ENCODE results near the gene KCNC4.
A peak's percentile ranks its signal among the peaks of the same experiment; 100 is the strongest.

Gene KCNC4

GRCh38 chr1:110200190-110200589 lies 9.9 kb upstream of the KCNC4 start:
- H3K9me3 ChIP-seq (ENCODE audit: control insufficient read depth, insufficient read depth, low read length) = no peaks in the 10 kb centered on the region
- no peaks in the 10 kb centered on the region for H3K36me3 ChIP-seq (ENCODE audit: insufficient read depth, low read length)
- no peak overlapping the region for H3K9ac ChIP-seq (ENCODE audit: low read depth, low read length)
- H3K4me1 ChIP-seq (ENCODE audit: insufficient read depth, low read length) = peaks cover 13% of the 10 kb centered on the region

GRCh38 chr1:110200666-110201065 lies 9.4 kb upstream of the KCNC4 start:
- Histone ChIP-seq H3K9ac (ENCODE audit: low read depth, low read length) (no peak overlapping the region), H3K36me3 (ENCODE audit: insufficient read depth, low read length) (no peaks in the 10 kb centered on the region)

GRCh38 chr1:110201157-110201825 lies 8.8 kb upstream of the KCNC4 start:
- no peaks in the 10 kb centered on the region for H3K36me3 ChIP-seq (ENCODE audit: insufficient read depth, low read length)
- no peaks in the 10 kb centered on the region for H3K9me3 ChIP-seq (ENCODE audit: control insufficient read depth, insufficient read depth, low read length)
- H3K9ac ChIP-seq (ENCODE audit: low read depth, low read length) = no peak overlapping the region
- H3K4me1 ChIP-seq (ENCODE audit: insufficient read depth, low read length) = peaks cover 13% of the 10 kb centered on the region

More at GRCh38 chr1:110200666-110201065, 9.4 kb upstream of the KCNC4 start:
- peaks cover 13% of the 10 kb centered on the region for H3K4me1 ChIP-seq (ENCODE audit: insufficient read depth, low read length)
- H3K9me3 ChIP-seq (ENCODE audit: control insufficient read depth, insufficient read depth, low read length) = no peaks in the 10 kb centered on the region

GRCh38 chr1:110203021-110203661 lies 7.0 kb upstream of the KCNC4 start:
- Histone ChIP-seq H3K4me1 (ENCODE audit: insufficient read depth, low read length) (peaks cover 13% of the 10 kb centered on the region), H3K9ac (ENCODE audit: low read depth, low read length) (no peak overlapping the region), H3K36me3 (ENCODE audit: insufficient read depth, low read length) (no peaks in the 10 kb centered on the region), H3K9me3 (ENCODE audit: control insufficient read depth, insufficient read depth, low read length) (no peaks in the 10 kb centered on the region)

GRCh38 chr1:110205156-110205555 lies 5.0 kb upstream of the KCNC4 start:
- H3K9me3 ChIP-seq (ENCODE audit: control insufficient read depth, insufficient read depth, low read length) = no peaks in the 10 kb centered on the region
- H3K9ac ChIP-seq (ENCODE audit: low read depth, low read length) = no peak overlapping the region
- peaks cover 15% of the 10 kb centered on the region for H3K4me1 ChIP-seq (ENCODE audit: insufficient read depth, low read length)
- no peaks in the 10 kb centered on the region for H3K36me3 ChIP-seq (ENCODE audit: insufficient read depth, low read length)

GRCh38 chr1:110205591-110206155 lies 4.4 kb upstream of the KCNC4 start:
- Histone ChIP-seq H3K9ac (ENCODE audit: low read depth, low read length) (no peak overlapping the region), H3K4me1 (ENCODE audit: insufficient read depth, low read length) (peaks cover 14% of the 10 kb centered on the region), H3K9me3 (ENCODE audit: control insufficient read depth, insufficient read depth, low read length) (no peaks in the 10 kb centered on the region), H3K36me3 (ENCODE audit: insufficient read depth, low read length) (no peaks in the 10 kb centered on the region)

- peaks cover 8% of the 10 kb centered on the region for H3K4me1 ChIP-seq (ENCODE audit: insufficient read depth, low read length)
- H3K36me3 ChIP-seq (ENCODE audit: insufficient read depth, low read length) = no peaks in the 10 kb centered on the region
- H3K9me3 ChIP-seq (ENCODE audit: control insufficient read depth, insufficient read depth, low read length) = no peaks in the 10 kb centered on the region
- H3K9ac ChIP-seq (ENCODE audit: low read depth, low read length) = no peak overlapping the region
These were observed 3.7 kb upstream of the KCNC4 start for GRCh38 chr1:110206261-110206920.

- Histone ChIP-seq H3K9ac (ENCODE audit: low read depth, low read length) (no peak overlapping the region), H3K9me3 (ENCODE audit: control insufficient read depth, insufficient read depth, low read length) (no peaks in the 10 kb centered on the region), H3K4me1 (ENCODE audit: insufficient read depth, low read length) (peaks cover 14% of the 10 kb centered on the region), H3K36me3 (ENCODE audit: insufficient read depth, low read length) (no peaks in the 10 kb centered on the region)
These were observed 2.3 kb upstream of the KCNC4 start for GRCh38 chr1:110207831-110208230.

GRCh38 chr1:110208916-110209645 lies 1.0 kb upstream of the KCNC4 start:
- Histone ChIP-seq H3K9me3 (ENCODE audit: control insufficient read depth, insufficient read depth, low read length) (no peaks in the 10 kb centered on the region), H3K9ac (ENCODE audit: low read depth, low read length) (peak overlapping the region; percentile 75), H3K36me3 (ENCODE audit: insufficient read depth, low read length) (no peaks in the 10 kb centered on the region), H3K4me1 (ENCODE audit: insufficient read depth, low read length) (peaks cover 15% of the 10 kb centered on the region)

- Histone ChIP-seq H3K9me3 (ENCODE audit: control insufficient read depth, insufficient read depth, low read length) (no peaks in the 10 kb centered on the region), H3K4me1 (ENCODE audit: insufficient read depth, low read length) (peaks cover 15% of the 10 kb centered on the region), H3K36me3 (ENCODE audit: insufficient read depth, low read length) (no peaks in the 10 kb centered on the region), H3K9ac (ENCODE audit: low read depth, low read length) (peak overlapping the region; percentile 68)
These were observed 736 bp downstream of the KCNC4 start for GRCh38 chr1:110210604-110211495.

GRCh38 chr1:110211496-110212168 lies 1.5 kb downstream of the KCNC4 start:
- H3K9me3 ChIP-seq (ENCODE audit: control insufficient read depth, insufficient read depth, low read length) = no peaks in the 10 kb centered on the region
- H3K4me1 ChIP-seq (ENCODE audit: insufficient read depth, low read length) = peaks cover 15% of the 10 kb centered on the region
- H3K9ac ChIP-seq (ENCODE audit: low read depth, low read length) = peak overlapping the region; percentile 68; the same call in 1 of the 2 replicates
- no peaks in the 10 kb centered on the region for H3K36me3 ChIP-seq (ENCODE audit: insufficient read depth, low read length)

- H3K4me1 ChIP-seq (ENCODE audit: insufficient read depth, low read length) = peaks cover 15% of the 10 kb centered on the region
- H3K36me3 ChIP-seq (ENCODE audit: insufficient read depth, low read length) = no peaks in the 10 kb centered on the region
- H3K9me3 ChIP-seq (ENCODE audit: control insufficient read depth, insufficient read depth, low read length) = no peaks in the 10 kb centered on the region
- peak overlapping the region; percentile 68; the same call in 1 of the 2 replicates for H3K9ac ChIP-seq (ENCODE audit: low read depth, low read length)
These were observed 2.3 kb downstream of the KCNC4 start for GRCh38 chr1:110212169-110213142.

All from ES-I3 (cell line).